Osteoblast (primary cell): ENCODE data around the gene SCAND1. TPM values are rescaled to one million over a fixed set of nuclear protein-coding genes. Genes with fewer than 3 reads are reported as not detected.

ENCODE experiments used
- DNase-seq: peaks from one replicate; pipeline ENCODE4 v3.0.0; 2011; ENCODE audit warnings: low spot score, mixed read lengths; ENCODE audit not compliant: insufficient read length; ENCODE audit errors: missing footprints
- H2AFZ ChIP-seq: 2 replicates; pipeline ENCODE4 v1.6.0; 2011; ENCODE audit warnings: mild to moderate bottlenecking, low read length
- H3K27ac ChIP-seq: 2 replicates; pipeline ENCODE4 v1.5.1; 2011; ENCODE audit warnings: mild to moderate bottlenecking, low read depth, low read length, moderate library complexity
- H3K27me3 ChIP-seq: 2 replicates; pipeline ENCODE4 v1.6.0; 2012; ENCODE audit warnings: mild to moderate bottlenecking, control low read depth, inconsistent platforms, low read length, moderate library complexity; ENCODE audit not compliant: insufficient read depth
- H3K36me3 ChIP-seq: 2 replicates; pipeline ENCODE4 v1.5.1; 2011; ENCODE audit warnings: mild to moderate bottlenecking, low read length, control low read depth, moderate library complexity; ENCODE audit not compliant: insufficient read depth
- H3K4me1 ChIP-seq: 2 replicates; pipeline ENCODE4 v1.5.1; 2011; ENCODE audit warnings: mild to moderate bottlenecking, low read length, control low read depth, moderate library complexity; ENCODE audit not compliant: insufficient read depth
- H3K4me2 ChIP-seq: 2 replicates; pipeline ENCODE4 v1.6.0; 2011; ENCODE audit warnings: mild to moderate bottlenecking, low read length; ENCODE audit not compliant: insufficient read depth
- H3K4me3 ChIP-seq: fragments of 200-600 bp; sonication (generic); 3 replicates; pipeline ENCODE4 v1.5.1; 2012; ENCODE audit warnings: mild to moderate bottlenecking, low read length, inconsistent platforms; ENCODE audit not compliant: insufficient read depth
- H3K79me2 ChIP-seq: 2 replicates; pipeline ENCODE4 v1.6.0; 2012; ENCODE audit warnings: mild to moderate bottlenecking, low read length, control low read depth, inconsistent platforms; ENCODE audit not compliant: insufficient read depth
- H3K9me3 ChIP-seq: 2 replicates; pipeline ENCODE4 v1.5.1; 2011; ENCODE audit warnings: low read depth, low read length, control low read depth
- H4K20me1 ChIP-seq: 2 replicates; pipeline ENCODE4 v1.6.0; 2012; ENCODE audit warnings: mild to moderate bottlenecking, low read length, control low read depth; ENCODE audit not compliant: insufficient read depth
- CTCF ChIP-seq: IDR thresholded peaks from 2 replicates; pipeline ENCODE4 v1.5.1; 2011; ENCODE audit warnings: mild to moderate bottlenecking, low read depth, low read length, moderate library complexity; ENCODE audit errors: extremely low read depth
- total RNA-seq: library from RNA; depleted of rRNA; stranded (reverse); fragments of >200 nt; gene quantifications from 2 replicates; pipeline ENCODE4 v1.2.3, GENCODE V29; 2012

SCAND1 gene
- total RNA-seq, 1 donor: 74.6 TPM

GRCh38 chr20:35978041-35978513 is 23.8 kb upstream of the SCAND1 start:
- no peak for TF ChIP-seq CTCF
- H3K4me3 ChIP-seq: no peak overlapping the region
- no peak overlapping the region for H2AFZ ChIP-seq
- H4K20me1 ChIP-seq: no peaks in the 10 kb centered on the region
- H3K27me3 ChIP-seq: no peaks in the 10 kb centered on the region
- H3K79me2 ChIP-seq: no peaks in the 10 kb centered on the region
- no peak overlapping the region for H3K4me2 ChIP-seq
- H3K4me1 ChIP-seq: no peaks in the 10 kb centered on the region
- no peaks in the 10 kb centered on the region for H3K9me3 ChIP-seq
- DNase-seq: no peak
- no peak overlapping the region for H3K27ac ChIP-seq
- no peaks in the 10 kb centered on the region for H3K36me3 ChIP-seq

- no peak overlapping the region for H3K4me3 ChIP-seq
- H2AFZ ChIP-seq: no peak overlapping the region
- no peak for DNase-seq
- H3K79me2 ChIP-seq: no peaks in the 10 kb centered on the region
- no peaks in the 10 kb centered on the region for H4K20me1 ChIP-seq
- H3K9me3 ChIP-seq: no peaks in the 10 kb centered on the region
- H3K27ac ChIP-seq: no peak overlapping the region
- no peaks in the 10 kb centered on the region for H3K4me1 ChIP-seq
- H3K4me2 ChIP-seq: no peak overlapping the region
- no peaks in the 10 kb centered on the region for H3K27me3 ChIP-seq
- H3K36me3 ChIP-seq: no peaks in the 10 kb centered on the region
- TF ChIP-seq CTCF: no peak
Observed at GRCh38 chr20:35975576-35976373, 21.5 kb upstream of the SCAND1 start.

GRCh38 chr20:35974256-35974655 is 20.0 kb upstream of the SCAND1 start:
- H3K27ac ChIP-seq: no peak overlapping the region
- no peak overlapping the region for H3K4me3 ChIP-seq
- no peaks in the 10 kb centered on the region for H3K9me3 ChIP-seq
- no peak for TF ChIP-seq CTCF
- no peaks in the 10 kb centered on the region for H3K36me3 ChIP-seq
- H3K4me1 ChIP-seq: no peaks in the 10 kb centered on the region
- H3K79me2 ChIP-seq: no peaks in the 10 kb centered on the region
- no peak for DNase-seq
- no peaks in the 10 kb centered on the region for H3K27me3 ChIP-seq
- no peaks in the 10 kb centered on the region for H4K20me1 ChIP-seq
- no peak overlapping the region for H2AFZ ChIP-seq
- no peak overlapping the region for H3K4me2 ChIP-seq

GRCh38 chr20:35972462-35972861 is 18.2 kb upstream of the SCAND1 start:
- no peaks in the 10 kb centered on the region for H3K27me3 ChIP-seq
- no peak for DNase-seq
- no peaks in the 10 kb centered on the region for H3K4me1 ChIP-seq
- H3K4me2 ChIP-seq: no peak overlapping the region
- no peak overlapping the region for H2AFZ ChIP-seq
- TF ChIP-seq CTCF: no peak
- H3K36me3 ChIP-seq: no peaks in the 10 kb centered on the region
- no peaks in the 10 kb centered on the region for H3K9me3 ChIP-seq
- no peak overlapping the region for H3K4me3 ChIP-seq
- no peaks in the 10 kb centered on the region for H3K79me2 ChIP-seq
- H4K20me1 ChIP-seq: no peaks in the 10 kb centered on the region
- H3K27ac ChIP-seq: no peak overlapping the region
